Eye (tissue), 1 donor: ENCODE results near the gene RXRB.
"Not testable (repeated sequence)": the region's sequence is repeated elsewhere in the genome, so short reads cannot be mapped to it uniquely, and the experiment has no call there.

Experiments
- DNase-seq: peaks from one replicate; pipeline ENCODE4 v3.0.0-alpha.2; 2015

The RXRB gene

GRCh38 chr6:33160728-33161344 lies 39.6 kb downstream of the RXRB start:
- peak; percentile 18 for DNase-seq

DNA sequence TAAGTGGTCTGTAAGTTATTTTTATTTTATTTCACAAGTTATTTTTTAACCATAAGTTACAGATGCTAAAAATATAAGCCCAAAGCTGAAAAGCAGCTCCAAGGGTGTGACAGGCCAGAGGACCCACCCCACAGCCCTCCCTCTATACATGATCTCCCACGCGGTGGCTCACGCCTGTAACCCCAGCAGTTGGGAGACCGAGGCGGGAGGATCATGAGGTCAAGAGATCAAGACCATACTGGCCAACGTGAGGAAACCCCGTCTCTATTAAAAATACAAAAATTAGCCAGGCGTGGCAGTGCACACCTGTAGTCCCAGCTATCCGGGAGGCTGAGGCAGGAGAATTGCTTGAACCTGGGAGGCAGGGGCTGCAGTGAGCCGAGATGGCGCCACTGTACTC lies 40.4 kb downstream of the RXRB start:
- no peak for DNase-seq

DNA sequence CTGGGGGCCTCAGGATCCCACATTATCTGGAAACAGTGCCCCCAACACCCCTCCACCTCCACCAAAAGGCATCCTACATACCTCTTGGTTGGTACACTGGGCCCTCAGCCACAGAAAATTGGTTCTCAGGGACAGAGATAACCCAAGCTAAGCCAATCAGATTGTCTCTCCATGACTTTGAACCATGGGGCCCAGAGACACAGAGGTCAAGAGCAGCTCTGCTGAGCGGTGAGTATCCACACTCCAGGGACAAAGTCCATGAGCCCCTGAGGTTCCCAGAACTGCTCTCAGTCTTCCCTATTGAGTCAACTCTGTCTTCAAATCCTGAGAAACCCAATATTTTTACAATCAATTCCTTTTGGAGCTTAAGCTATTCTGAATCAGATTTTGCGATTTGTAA lies 43.5 kb downstream of the RXRB start:
- no peak for DNase-seq

DNA sequence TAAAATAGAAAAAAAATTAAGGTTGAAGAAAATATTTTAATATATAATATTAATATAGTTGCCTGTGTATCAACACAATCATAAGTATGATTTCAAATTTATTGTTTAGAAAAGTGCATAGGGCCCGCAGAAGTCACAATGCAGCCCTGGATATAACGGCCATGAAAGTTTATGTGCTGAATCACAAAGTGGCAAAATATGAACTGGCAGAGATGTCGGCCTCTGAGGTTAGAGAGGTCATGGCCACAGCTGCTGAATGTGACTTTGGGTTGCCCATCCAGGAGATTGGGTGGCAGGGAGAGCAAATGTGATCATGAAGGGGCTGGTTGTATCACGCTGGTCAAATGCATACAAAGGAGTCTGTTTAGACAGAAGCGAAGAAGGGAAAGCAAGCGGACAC lies 43.9 kb downstream of the RXRB start:
- DNase-seq, result no peak

DNA sequence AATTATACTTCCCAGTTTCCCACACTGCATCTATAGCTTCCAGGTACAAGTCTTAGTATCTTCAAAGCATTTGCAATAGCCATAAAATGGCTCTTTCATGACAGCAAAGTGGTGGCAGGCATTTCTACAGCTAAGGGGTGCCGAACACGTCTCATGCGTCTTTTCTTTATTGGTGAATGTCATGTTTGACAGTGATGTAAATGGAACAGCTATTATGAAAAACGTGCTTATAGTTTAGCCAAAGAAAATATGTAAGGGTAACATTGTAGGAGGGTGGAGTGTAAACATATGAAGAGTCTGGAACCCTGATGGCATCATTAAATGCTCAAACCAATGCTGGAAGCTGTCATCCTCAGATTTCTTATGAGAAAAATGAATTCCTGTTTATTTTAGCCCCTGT lies 46.1 kb downstream of the RXRB start:
- DNase-seq, result no peak

- DNase-seq, result no peak
These were observed 49.4 kb downstream of the RXRB start for GRCh38 chr6:33151050-33151449.

DNA sequence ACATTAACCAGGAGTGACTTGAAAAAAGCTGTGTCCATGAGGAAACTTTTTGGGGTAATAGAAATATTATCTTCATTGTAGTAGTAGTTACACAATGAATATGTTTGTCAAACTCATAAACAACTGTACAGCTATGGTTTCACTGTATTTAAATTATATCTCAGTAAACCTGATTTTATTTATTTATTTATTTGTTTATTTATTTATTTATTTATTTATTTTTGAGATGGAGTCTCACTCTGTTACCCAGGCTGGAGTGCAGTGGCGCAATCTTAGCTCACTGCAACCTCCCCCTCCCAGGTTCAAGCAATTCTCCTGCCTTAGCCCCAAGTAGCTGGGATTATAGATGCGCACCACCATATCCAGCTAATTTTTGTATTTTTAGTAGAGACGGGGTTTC lies 49.9 kb downstream of the RXRB start:
- DNase-seq, result not testable (repeated sequence)

DNA sequence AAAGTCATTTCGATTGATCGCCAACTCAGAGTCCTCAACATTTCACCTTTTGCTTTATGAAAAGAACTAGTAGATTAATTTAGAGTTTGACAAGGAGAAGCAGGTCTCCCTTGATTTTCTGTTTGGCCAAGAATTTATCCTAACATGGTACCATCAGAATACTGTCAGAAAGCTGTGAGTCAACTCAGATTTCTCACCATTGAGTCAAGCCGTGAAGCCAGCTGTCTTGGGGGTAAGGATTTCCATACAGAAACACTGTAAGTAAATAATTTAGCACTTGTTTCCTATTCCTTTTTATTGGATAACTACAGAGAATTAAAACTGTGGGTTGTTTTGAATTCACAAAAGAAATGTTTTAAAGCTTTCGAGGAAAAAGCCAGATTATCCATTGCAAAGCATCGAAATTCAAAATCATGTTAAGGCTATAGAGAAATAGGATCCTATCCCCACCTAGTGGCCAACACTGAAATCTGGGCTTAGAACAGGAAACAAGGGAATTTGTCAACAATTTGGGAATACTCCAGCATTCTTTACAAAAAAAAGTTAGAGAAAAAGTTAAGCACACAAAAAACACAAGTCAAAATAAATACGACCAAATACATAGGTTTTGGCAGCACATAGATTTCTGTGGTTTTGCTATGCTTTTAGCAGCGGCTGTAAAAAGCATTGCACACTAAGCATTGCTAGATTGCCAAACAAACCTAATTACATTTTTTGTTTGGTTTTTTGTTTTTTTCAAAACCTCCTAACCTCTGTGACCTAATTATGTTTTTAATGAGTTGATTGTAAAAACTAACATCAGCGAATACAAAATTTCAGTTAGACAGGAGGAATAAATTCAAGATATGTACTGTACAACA lies 52.4 kb downstream of the RXRB start:
- DNase-seq, result peak; percentile 80

GRCh38 chr6:33144373-33144772 lies 56.1 kb downstream of the RXRB start:
- DNase-seq, result no peak
